Heart left ventricle (tissue), 16 donors: ENCODE data around the gene ARL15. TPM values are rescaled to one million over a fixed set of nuclear protein-coding genes. Genes with fewer than 3 reads are reported as not detected.

Experiments used
- ATAC-seq, 4 donors: fragments of 200-7000 bp; cut with Tn5 transposase; one replicate each; pipeline ENCODE4 v1.9.1; 2020 to 2022; ENCODE audit warnings: moderate library complexity in 4 of 4, mild to moderate bottlenecking in 3 of 4, moderate number of reproducible peaks in 1 of 4
- DNase-seq, 5 donors: peaks; one replicate each; pipeline ENCODE4 v3.0.0-alpha.2; 2020
- H3K27ac ChIP-seq, 12 donors: fragments of 200-600 bp; sonication (generic) in 4 of 12; one replicate each; pipeline versions ENCODE4 v1.5.0 to v1.8.0; 2016 to 2022; ENCODE audit warnings: mild to moderate bottlenecking in 2 of 12
- H3K27me3 ChIP-seq, 9 donors: fragments of 200-600 bp; sonication (generic) in 2 of 9; one replicate each; pipeline versions ENCODE4 v1.5.1 to v1.8.0; 2016 to 2022; ENCODE audit warnings: mild to moderate bottlenecking in 3 of 9
- H3K36me3 ChIP-seq, 9 donors: fragments of 200-600 bp; sonication (generic) in 2 of 9; one replicate each; pipeline versions ENCODE4 v1.5.0 to v1.8.0; 2018 to 2022; ENCODE audit warnings: mild to moderate bottlenecking in 2 of 9
- H3K4me1 ChIP-seq, 12 donors: fragments of 200-600 bp; sonication (generic) in 4 of 12; one replicate each; pipeline versions ENCODE4 v1.5.0 to v1.8.0; 2016 to 2022; ENCODE audit warnings: mild to moderate bottlenecking in 3 of 12
- H3K4me3 ChIP-seq, 12 donors: fragments of 200-600 bp; sonication (generic) in 4 of 12; one replicate each; pipeline versions ENCODE4 v1.5.0 to v1.8.0; 2017 to 2022; ENCODE audit warnings: mild to moderate bottlenecking in 9 of 12, moderate library complexity in 4 of 12
- H3K9me3 ChIP-seq, 12 donors: fragments of 200-600 bp; sonication (generic) in 4 of 12; one replicate each; pipeline versions ENCODE4 v1.5.0 to v1.8.0; 2016 to 2022; ENCODE audit warnings: mild to moderate bottlenecking in 1 of 12
- CTCF ChIP-seq, 12 donors: fragments of 200-600 bp; sonication (generic) in 4 of 12; IDR thresholded peaks; one replicate each; pipeline versions ENCODE4 v1.5.0 to v1.8.0; 2018 to 2022; ENCODE audit warnings: antibody characterized with exemption in 12 of 12, mild to moderate bottlenecking in 5 of 12
- POLR2A ChIP-seq, 2 donors: fragments of 450-650 bp; IDR thresholded peaks; one replicate each; pipeline ENCODE4 v1.6.1; 2017; ENCODE audit warnings: antibody characterized with exemption in 2 of 2, mild to moderate bottlenecking in 2 of 2, moderate library complexity in 2 of 2
- WGBS, 4 donors: extraction: QIAGEN DNeasy Blood & Tissue Kit in 2 of 4; methylation state at CpG; one replicate each; pipeline versions ENCODE4 v1.1.5 to v1.1.7; 2013 to 2018; 5-methylcytosine and 5-hydroxymethylcytosine counted together
- intact Hi-C, 10 donors: fragments of 100-400 bp; cut with DNase I; formaldehyde crosslinking; loops; one replicate each; pipeline versions ENCODE4 v1.11.1 to v1.14.2; 2022
- polyA plus RNA-seq, 2 donors: library from polyadenylated mRNA; stranded (reverse); fragments of 200-250 nt; gene quantifications; one replicate each; pipeline ENCODE4 v1.2.3, GENCODE V29; 2013
- total RNA-seq, 9 donors: library from RNA; depleted of rRNA in 2 of 9; stranded (reverse); fragments of >200 nt in 2 of 9; fragmentation: NEBNext Ultra II Directional in 3 of 9; extraction: Animal tissue kit (Norgen Biotek cat#: 25700) in 3 of 9; gene quantifications; one replicate each; pipeline versions ENCODE4 v1.1.0 to v1.2.4, GENCODE V29; 2016 to 2023
- donor health status: ischemic (EF 13 %, LVEDD 7.1; RV severe dilation, severe dysfunction).
- donor health status: healthy with polysubstance abuse.
- donor health status: DM: no; HTN: yes; CAD: no.
- donor health status: DM: no; HTN: no; CAD: no.
- donor health status: ischemic (EF 25% LVEDD 6.9; RV normal size, moderate dysfunction).
- donor health status: ischemic (EF 25% LVEDD 5.7; RV mildly dilated, moderate dysfunction).
- donor health status: healthy.
- donor health status: DM: yes; HTN: yes; CAD: no.
- donor health status: ischemic (EF 35%, LVEDD 5.7; RV mildly dilated, moderate dysfunction).
- donor health status: nonischemic (EF 11% LVEDD 7.7; RV severe dilation, severe dysfunction).
- donor health status: DM: yes; HTN: yes; CAD: no.
- donor health status: PGD.
- donor health status: ischemic (EF 29% LVEDD 5.4; RV normal size, mild dysfunction).
- donor health status: nonischemic (EF 23%, LVEDD 6.1; RV moderate dilation, normal function).

ARL15 gene
- total and polyA plus RNA-seq, 11 donors: 7.1 to 35.0 (median 23.2) TPM

GRCh38 chr5:54278036-54278830 lies 32.1 kb downstream of the ARL15 start:
- Histone ChIP-seq H3K36me3 (peaks cover 0 to 9% (median 0%) of the 10 kb centered on the region in 9 donors), H3K27ac (no peak overlapping the region), H3K27me3 (no peaks in the 10 kb centered on the region), H3K4me3 (no peak overlapping the region), H3K9me3 (peaks cover 0 to 11% (median 0%) of the 10 kb centered on the region in 12 donors), H3K4me1 (peaks cover 0 to 14% (median 1%) of the 10 kb centered on the region in 12 donors)
- TF ChIP-seq POLR2A (IDR thresholded peaks at IDR 0.05): no peak
- ATAC-seq (no peak), DNase-seq (no peak)
- intact Hi-C loops: no loop called here
- WGBS, 4 donors: 65 to 78% (median 70%) methylated on average over 3 of the region's 3 CpGs

GRCh38 chr5:54276048-54276447 lies 34.3 kb downstream of the ARL15 start:
- TF ChIP-seq POLR2A (IDR thresholded peaks at IDR 0.05) (no peak), CTCF (IDR thresholded peaks at IDR 0.05) (no peak)
- no peak for ATAC-seq
- intact Hi-C loops: no loop called here

GRCh38 chr5:54275361-54275760 lies 35.0 kb downstream of the ARL15 start:
- DNase-seq (no peak), ATAC-seq (no peak)
- Histone ChIP-seq H3K27me3 (no peaks in the 10 kb centered on the region), H3K9me3 (peaks cover 0 to 9% (median 0%) of the 10 kb centered on the region in 12 donors), H3K27ac (no peak overlapping the region), H3K4me1 (peaks cover 0 to 26% (median 5%) of the 10 kb centered on the region in 12 donors), H3K36me3 (peaks cover 0 to 9% (median 0%) of the 10 kb centered on the region in 9 donors), H3K4me3 (no peak overlapping the region)
- intact Hi-C loops: no loop called here
- WGBS, 4 donors: 90 to 92% (median 92%) methylated on average over 4 of the region's 4 CpGs
- TF ChIP-seq CTCF (IDR thresholded peaks at IDR 0.05) (no peak), POLR2A (IDR thresholded peaks at IDR 0.05) (no peak)

More at GRCh38 chr5:54276048-54276447, 34.3 kb downstream of the ARL15 start:
- peaks cover 0 to 9% (median 0%) of the 10 kb centered on the region in 9 donors for H3K36me3 ChIP-seq
- peaks cover 0 to 26% (median 5%) of the 10 kb centered on the region in 12 donors for H3K4me1 ChIP-seq
- 93 to 100% (median 98%) methylated on average over 1 of the region's 1 CpG for WGBS, 4 donors
- no peak overlapping the region for H3K4me3 ChIP-seq
- no peaks in the 10 kb centered on the region for H3K27me3 ChIP-seq
- H3K27ac ChIP-seq: no peak overlapping the region
- H3K9me3 ChIP-seq: peaks cover 0 to 11% (median 0%) of the 10 kb centered on the region in 12 donors
- no peak for DNase-seq

GRCh38 chr5:54274944-54275343 lies 35.4 kb downstream of the ARL15 start:
- TF ChIP-seq CTCF (IDR thresholded peaks at IDR 0.05) (no peak), POLR2A (IDR thresholded peaks at IDR 0.05) (no peak)
- Histone ChIP-seq H3K27me3 (no peaks in the 10 kb centered on the region), H3K4me3 (no peak overlapping the region), H3K4me1 (peaks cover 0 to 26% (median 5%) of the 10 kb centered on the region in 12 donors), H3K36me3 (peaks cover 0 to 7% (median 0%) of the 10 kb centered on the region in 9 donors), H3K9me3 (peaks cover 0 to 5% (median 0%) of the 10 kb centered on the region in 12 donors), H3K27ac (no peak overlapping the region)
- intact Hi-C loops: no loop called here
- 94 to 100% (median 97%) methylated on average over 2 of the region's 2 CpGs for WGBS, 4 donors
- DNase-seq (no peak), ATAC-seq (no peak)
